ENCODE data around the gene OR2V1.

DNA sequence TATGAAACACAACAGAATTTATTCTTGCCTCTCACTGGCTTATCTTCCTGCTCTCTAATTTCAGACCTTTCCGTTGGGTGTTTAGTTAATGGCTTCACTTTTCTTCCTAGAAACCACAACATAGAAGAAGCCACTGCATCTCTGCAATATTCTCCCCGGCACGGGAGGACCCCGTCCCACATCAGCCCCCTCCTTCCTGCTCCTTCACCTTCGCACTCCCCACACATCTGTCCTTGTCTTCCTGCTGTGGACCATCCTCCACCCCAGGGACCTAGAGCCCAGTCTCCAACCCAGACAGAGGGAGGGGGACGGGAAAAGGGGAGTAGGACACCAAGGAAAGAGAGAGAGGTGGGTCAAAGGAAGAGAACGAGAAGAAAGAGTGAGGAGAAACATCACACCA is 1.4 kb downstream of the OR2V1 start:
- TF ChIP-seq, protein P1, sequence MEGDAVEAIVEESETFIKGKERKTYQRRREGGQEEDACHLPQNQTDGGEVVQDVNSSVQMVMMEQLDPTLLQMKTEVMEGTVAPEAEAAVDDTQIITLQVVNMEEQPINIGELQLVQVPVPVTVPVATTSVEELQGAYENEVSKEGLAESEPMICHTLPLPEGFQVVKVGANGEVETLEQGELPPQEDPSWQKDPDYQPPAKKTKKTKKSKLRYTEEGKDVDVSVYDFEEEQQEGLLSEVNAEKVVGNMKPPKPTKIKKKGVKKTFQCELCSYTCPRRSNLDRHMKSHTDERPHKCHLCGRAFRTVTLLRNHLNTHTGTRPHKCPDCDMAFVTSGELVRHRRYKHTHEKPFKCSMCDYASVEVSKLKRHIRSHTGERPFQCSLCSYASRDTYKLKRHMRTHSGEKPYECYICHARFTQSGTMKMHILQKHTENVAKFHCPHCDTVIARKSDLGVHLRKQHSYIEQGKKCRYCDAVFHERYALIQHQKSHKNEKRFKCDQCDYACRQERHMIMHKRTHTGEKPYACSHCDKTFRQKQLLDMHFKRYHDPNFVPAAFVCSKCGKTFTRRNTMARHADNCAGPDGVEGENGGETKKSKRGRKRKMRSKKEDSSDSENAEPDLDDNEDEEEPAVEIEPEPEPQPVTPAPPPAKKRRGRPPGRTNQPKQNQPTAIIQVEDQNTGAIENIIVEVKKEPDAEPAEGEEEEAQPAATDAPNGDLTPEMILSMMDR (IDR thresholded peaks at IDR 0.05; ENCODE audit: low read length), result no peak
- TF ChIP-seq EZH2 (optimal IDR thresholded peaks at IDR 0.05; ENCODE audit: low read depth, low read length), result no peak
- TF ChIP-seq EZH2phosphoT487 (IDR thresholded peaks at IDR 0.05; ENCODE audit: low read length), result no peak

Measured in MM.1S (cell line).